Kidney (tissue), 14 donors: ENCODE data around the gene TMEM263. TPM values are rescaled to one million over a fixed set of nuclear protein-coding genes. Genes with fewer than 3 reads are reported as not detected.

Experiments used
- DNase-seq, 5 donors: peaks; one replicate each; pipeline ENCODE4 v3.0.0-alpha.2; 2013 to 2020
- FAIRE-seq: peaks from 2 replicates; lab custom pipeline; 2012; peaks lifted over from hg19 to GRCh38; lab: Jason Lieb, UNC
- H3K27ac ChIP-seq, 2 donors: one replicate each; pipeline ENCODE4 v1.7.0; 2013; ENCODE audit warnings: low read depth in 2 of 2, low read length in 2 of 2, inconsistent platforms in 1 of 2
- H3K27me3 ChIP-seq: one replicate; pipeline ENCODE4 v1.7.1; 2013; ENCODE audit warnings: low read length, inconsistent platforms; ENCODE audit not compliant: control insufficient read depth, insufficient read depth
- H3K36me3 ChIP-seq, 3 donors: one replicate each; pipeline versions ENCODE4 v1.7.0 to v1.7.1; 2013; ENCODE audit warnings: low read length in 3 of 3, control low read depth in 1 of 3, inconsistent platforms in 1 of 3; ENCODE audit not compliant: insufficient read depth in 3 of 3, control insufficient read depth in 2 of 3
- H3K4me1 ChIP-seq, 3 donors: one replicate each; pipeline versions ENCODE4 v1.7.0 to v1.7.1; 2013; ENCODE audit warnings: low read length in 3 of 3, inconsistent platforms in 1 of 3, low read depth in 1 of 3; ENCODE audit not compliant: control insufficient read depth in 2 of 3, insufficient read depth in 2 of 3
- H3K4me3 ChIP-seq, 3 donors: one replicate each; pipeline versions ENCODE4 v1.7.0 to v1.8.1; 2013; ENCODE audit warnings: low read length in 3 of 3, control low read depth in 1 of 3, inconsistent platforms in 1 of 3
- H3K9ac ChIP-seq, 3 donors: one replicate each; pipeline versions ENCODE4 v1.7.0 to v1.7.1; 2013; ENCODE audit warnings: low read length in 3 of 3, control low read depth in 1 of 3, inconsistent platforms in 1 of 3
- H3K9me3 ChIP-seq, 3 donors: one replicate each; pipeline versions ENCODE4 v1.7.0 to v1.7.1; 2013; ENCODE audit warnings: low read length in 3 of 3, control low read depth in 1 of 3, inconsistent platforms in 1 of 3; ENCODE audit not compliant: control insufficient read depth in 2 of 3, insufficient read depth in 1 of 3
- intact Hi-C: fragments of 100-400 bp; cut with DNase I; formaldehyde crosslinking; loops from one replicate; pipeline ENCODE4 v1.11.1; 2022
- polyA plus RNA-seq: library from polyadenylated mRNA; stranded (reverse); fragments of 350-450 nt; fragmentation: Illumina TruSeq; extraction: RNeasy Lipid Tissue Mini Kit (QIAGEN cat#74804); gene quantifications from one replicate; pipeline ENCODE4 v1.2.3, GENCODE V29; 2014; ENCODE audit warnings: low read depth, low replicate concordance; ENCODE audit not compliant: insufficient read depth
- total RNA-seq: library from RNA; stranded (reverse); fragmentation: NEBNext Ultra II Directional; extraction: Animal tissue kit (Norgen Biotek cat#: 25700); gene quantifications from one replicate; pipeline ENCODE4 v1.2.1, GENCODE V29; 2021
- TF ChIP-seq, protein P1 (sequence below): IDR thresholded peaks from 3 replicates; pipeline ENCODE4 v1.5.1; 2012; ENCODE audit warnings: mild to moderate bottlenecking, moderate library complexity, borderline replicate concordance; ENCODE audit not compliant: insufficient read depth; ENCODE audit errors: extremely low read depth
- donor health status: control.
- donor health status: control.
- donor health status: control.
- donor health status: control.
- donor health status: control.
- donor health status: DM: yes; HTN: yes; CAD: no.
- donor health status: Normal renal cell carcinoma (clear cell type).

Gene TMEM263
- total and polyA plus RNA-seq, 2 donors from 2014 or later = 28.7 to 43.1 TPM

DNA sequence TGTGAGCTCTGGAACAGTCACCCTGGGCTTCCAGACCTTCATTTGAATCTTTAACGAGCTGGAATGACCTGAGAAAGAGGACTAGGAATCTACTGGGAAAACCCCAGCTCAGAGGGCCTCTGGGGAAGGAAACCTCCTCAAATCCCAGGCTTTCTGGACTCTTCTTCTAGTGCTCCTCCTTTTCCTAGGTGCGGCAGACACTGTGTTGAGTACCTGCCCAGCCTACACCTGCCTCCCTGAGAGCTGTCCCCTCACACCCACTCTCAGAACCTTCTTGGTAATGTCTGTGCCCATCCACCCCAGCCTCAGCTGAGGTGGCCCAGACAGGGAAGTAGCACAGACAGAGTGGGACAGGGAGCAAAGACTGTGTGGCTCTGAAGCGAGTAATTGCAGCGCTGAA is 47.9 kb upstream of the TMEM263 start:
- H3K4me1 ChIP-seq = peaks cover 0 to 2% (median 0%) of the 10 kb centered on the region in 3 donors
- H3K36me3 ChIP-seq = no peaks in the 10 kb centered on the region
- no peak for FAIRE-seq
- no peaks in the 10 kb centered on the region for H3K27me3 ChIP-seq
- intact Hi-C loops = no loop called here
- no peak overlapping the region for H3K4me3 ChIP-seq
- DNase-seq = no peak
- H3K9ac ChIP-seq = no peak overlapping the region
- TF ChIP-seq, protein P1, sequence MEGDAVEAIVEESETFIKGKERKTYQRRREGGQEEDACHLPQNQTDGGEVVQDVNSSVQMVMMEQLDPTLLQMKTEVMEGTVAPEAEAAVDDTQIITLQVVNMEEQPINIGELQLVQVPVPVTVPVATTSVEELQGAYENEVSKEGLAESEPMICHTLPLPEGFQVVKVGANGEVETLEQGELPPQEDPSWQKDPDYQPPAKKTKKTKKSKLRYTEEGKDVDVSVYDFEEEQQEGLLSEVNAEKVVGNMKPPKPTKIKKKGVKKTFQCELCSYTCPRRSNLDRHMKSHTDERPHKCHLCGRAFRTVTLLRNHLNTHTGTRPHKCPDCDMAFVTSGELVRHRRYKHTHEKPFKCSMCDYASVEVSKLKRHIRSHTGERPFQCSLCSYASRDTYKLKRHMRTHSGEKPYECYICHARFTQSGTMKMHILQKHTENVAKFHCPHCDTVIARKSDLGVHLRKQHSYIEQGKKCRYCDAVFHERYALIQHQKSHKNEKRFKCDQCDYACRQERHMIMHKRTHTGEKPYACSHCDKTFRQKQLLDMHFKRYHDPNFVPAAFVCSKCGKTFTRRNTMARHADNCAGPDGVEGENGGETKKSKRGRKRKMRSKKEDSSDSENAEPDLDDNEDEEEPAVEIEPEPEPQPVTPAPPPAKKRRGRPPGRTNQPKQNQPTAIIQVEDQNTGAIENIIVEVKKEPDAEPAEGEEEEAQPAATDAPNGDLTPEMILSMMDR = no peak
- H3K27ac ChIP-seq = no peak overlapping the region
- no peaks in the 10 kb centered on the region for H3K9me3 ChIP-seq

DNA sequence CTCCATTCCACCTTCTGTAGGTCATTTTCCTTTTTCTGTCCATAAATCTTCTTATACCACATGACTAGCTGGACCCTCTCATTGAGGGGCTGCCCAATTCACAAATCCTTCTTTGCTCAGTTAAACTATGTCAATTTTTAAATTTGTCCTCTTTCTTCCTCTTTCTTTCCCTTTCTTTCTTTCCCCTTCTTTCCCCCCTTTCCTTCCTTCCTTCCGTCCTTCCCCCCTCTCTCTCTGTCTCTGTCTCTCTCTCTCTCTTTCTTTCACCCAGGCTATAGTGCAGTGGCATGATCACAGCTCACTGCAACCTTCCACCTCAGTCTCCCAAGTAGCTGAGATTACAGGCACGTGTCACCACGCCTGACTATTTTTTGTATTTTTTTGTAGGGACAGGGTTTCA is 47.1 kb upstream of the TMEM263 start:
- H3K27ac ChIP-seq = no peak overlapping the region
- FAIRE-seq (no peak), DNase-seq (no peak)
- H3K9me3 ChIP-seq = no peaks in the 10 kb centered on the region
- no peak overlapping the region for H3K4me3 ChIP-seq
- intact Hi-C loops = no loop called here
- H3K4me1 ChIP-seq = no peaks in the 10 kb centered on the region
- no peak overlapping the region for H3K9ac ChIP-seq
- no peaks in the 10 kb centered on the region for H3K36me3 ChIP-seq
- TF ChIP-seq, protein P1 = no peak
- H3K27me3 ChIP-seq = no peaks in the 10 kb centered on the region

DNA sequence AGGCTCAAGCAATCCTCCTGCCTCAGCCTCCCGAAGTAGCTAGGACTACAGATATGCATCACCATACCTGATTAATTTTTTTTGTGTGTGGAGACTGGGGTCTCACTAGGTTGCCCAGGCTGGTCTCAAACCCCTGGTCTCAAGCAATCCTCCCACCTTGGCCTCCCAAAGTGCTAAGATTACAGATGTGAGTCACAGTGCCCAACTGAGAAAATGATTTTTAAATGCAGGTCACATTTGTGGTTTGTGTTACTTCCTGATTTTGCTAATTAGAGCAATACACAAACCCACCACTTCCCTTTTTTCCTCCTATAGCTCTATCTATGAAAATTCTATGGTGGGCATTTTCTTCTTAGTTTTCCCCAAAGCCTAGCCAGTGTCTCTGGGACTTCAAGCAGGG is 45.5 kb upstream of the TMEM263 start:
- DNase-seq = no peak
- Histone ChIP-seq H3K27me3 (no peaks in the 10 kb centered on the region), H3K4me3 (no peak overlapping the region), H3K9me3 (no peaks in the 10 kb centered on the region), H3K27ac (no peak overlapping the region), H3K9ac (no peak overlapping the region), H3K36me3 (no peaks in the 10 kb centered on the region), H3K4me1 (no peaks in the 10 kb centered on the region)
- no peak for FAIRE-seq
- TF ChIP-seq, protein P1 = no peak
- intact Hi-C loops = loop anchor here (10.0 kb wide), 1 partner anchor 525 kb away; no protein-coding TSS in a partner anchor

DNA sequence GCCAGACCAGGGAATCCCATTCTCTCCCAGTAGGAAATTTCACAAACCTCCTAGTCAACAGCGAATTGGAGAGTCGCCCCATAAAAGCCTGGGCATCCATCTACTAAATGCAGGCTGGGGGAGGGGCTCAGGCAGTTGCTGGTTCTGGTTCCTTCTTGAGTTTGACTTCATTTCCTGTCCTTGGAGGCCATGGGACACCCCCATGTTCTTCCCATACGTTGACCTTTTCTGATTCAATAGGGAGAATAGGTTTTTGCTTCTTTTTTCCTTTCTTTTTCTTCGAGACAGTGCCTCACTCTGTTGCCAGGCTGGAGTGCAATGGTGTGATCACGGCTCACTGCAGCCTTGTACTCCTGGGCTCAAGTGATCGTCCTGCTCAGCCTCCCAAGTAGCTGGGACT is 44.1 kb upstream of the TMEM263 start:
- intact Hi-C loops = loop anchor here (10.0 kb wide), 1 partner anchor 527 kb away; no protein-coding TSS in a partner anchor
- TF ChIP-seq, protein P1 = no peak
- H3K27me3 ChIP-seq = no peaks in the 10 kb centered on the region
- no peaks in the 10 kb centered on the region for H3K9me3 ChIP-seq
- H3K27ac ChIP-seq = no peak overlapping the region
- no peak for FAIRE-seq
- H3K36me3 ChIP-seq = no peaks in the 10 kb centered on the region
- DNase-seq = no peak
- no peak overlapping the region for H3K9ac ChIP-seq
- no peaks in the 10 kb centered on the region for H3K4me1 ChIP-seq
- no peak overlapping the region for H3K4me3 ChIP-seq
